K562 (cell line): ENCODE data around the gene TMEM50B. TPM values are rescaled to one million over a fixed set of nuclear protein-coding genes. Genes with fewer than 3 reads are reported as not detected.

Source experiments
- CREM ChIP-seq: IDR thresholded peaks from 2 replicates; pipeline ENCODE4 v1.6.1; 2014; ENCODE audit warnings: antibody characterized with exemption, low read depth
- EGR1 ChIP-seq: fragments of 450-650 bp; conservative IDR thresholded peaks from 2 replicates; pipeline ENCODE4 v1.6.1; 2017; ENCODE audit warnings: mild to moderate bottlenecking
- FIP1L1 ChIP-seq: fragments of 200-400 bp; formaldehyde crosslinking; IDR thresholded peaks from 2 replicates; pipeline ENCODE4 v1.6.1; 2018; ENCODE audit warnings: mild to moderate bottlenecking, low read depth, low read length; ENCODE audit not compliant: poor library complexity, severe bottlenecking
- KDM5B ChIP-seq: fragments of 200-600 bp; sonication (generic); IDR thresholded peaks from 2 replicates; pipeline ENCODE4 v1.6.1; 2012; ENCODE audit warnings: low read depth, mild to moderate bottlenecking, moderate library complexity, low read length, control low read depth, inconsistent platforms; ENCODE audit not compliant: insufficient replicate concordance
- XRCC5 ChIP-seq: fragments of 200-400 bp; formaldehyde crosslinking; IDR thresholded peaks from 2 replicates; pipeline ENCODE4 v1.6.1; 2017; ENCODE audit warnings: low read depth, mild to moderate bottlenecking, low read length
- ZNF184 ChIP-seq: sonication (generic); formaldehyde crosslinking; IDR thresholded peaks from 2 replicates; pipeline ENCODE4 v1.5.0; 2020; ENCODE audit warnings: missing genetic modification reagents
- ZNF253 ChIP-seq: fragments of 250-450 bp; sonication (Bioruptor Pico); conservative IDR thresholded peaks from 2 replicates; pipeline ENCODE4 v1.6.1; 2021; ENCODE audit warnings: mild to moderate bottlenecking
- ZNF431 ChIP-seq: sonication (generic); formaldehyde crosslinking; IDR thresholded peaks from 2 replicates; pipeline ENCODE4 v1.8.0; 2022; ENCODE audit warnings: mild to moderate bottlenecking, missing genetic modification reagents
- ZNF77 ChIP-seq: fragments of 250-450 bp; sonication (Bioruptor Pico); IDR thresholded peaks from 2 replicates; pipeline ENCODE4 v1.5.0; 2020
- polyA plus RNA-seq, 8 experiments: library from polyadenylated mRNA; depleted of rRNA in 4 of 8; stranded (reverse) in 5 of 8; unstranded in 3 of 8; fragments of >200 nt; fragmentation: Nextera tagmentation in 2 of 8; fragmentation: Illumina TruSeq in 1 of 8; extraction: Ambion mirVana in 2 of 8; extraction: Trizol in 1 of 8; gene quantifications; 2 replicates each; pipeline versions ENCODE4 v1.2.1 to v1.2.3, GENCODE V29; 2011 to 2014; ENCODE audit warnings: inconsistent platforms in 1 of 8, missing spikeins in 1 of 8
- total RNA-seq, 7 experiments: library from RNA; depleted of rRNA in 6 of 7; stranded (reverse); fragments of >200 nt in 6 of 7; fragmentation: Illumina TruSeq in 2 of 7; extraction: Trizol in 2 of 7; gene quantifications; 2 replicates each; pipeline versions ENCODE4 v1.2.1 to v1.2.3, GENCODE V29; 2011 to 2021; ENCODE audit warnings: low replicate concordance in 1 of 7
- TF ChIP-seq, protein P1 (sequence below): sonication (generic); formaldehyde crosslinking; IDR thresholded peaks from 2 replicates; pipeline ENCODE4 v1.8.1; 2023; ENCODE audit warnings: mild to moderate bottlenecking, missing genetic modification reagents
- TF ChIP-seq, protein P2 (sequence below), 2 experiments: fragments of 150-350 bp in 1 of 2; IDR thresholded peaks; 2 replicates each; pipeline ENCODE4 v1.6.1; 2012 to 2016; ENCODE audit warnings: low read depth in 2 of 2, low read length in 2 of 2, mild to moderate bottlenecking in 1 of 2, moderate library complexity in 1 of 2
- TF ChIP-seq, protein P3 (sequence below): fragments of 450-650 bp; IDR thresholded peaks from 2 replicates; pipeline ENCODE4 v1.6.1; 2017; ENCODE audit warnings: antibody characterized with exemption, mild to moderate bottlenecking
- TF ChIP-seq, protein P4 (sequence below): fragments of 250-450 bp; sonication (Bioruptor Pico); IDR thresholded peaks from 2 replicates; pipeline ENCODE4 v1.4.0; 2020; ENCODE audit warnings: mild to moderate bottlenecking, moderate library complexity

Gene TMEM50B
- total and polyA plus RNA-seq, 9 of the 15 experiments (the other 6 are each of a cell fraction or from before 2014, with no cell fraction given) = 20.5 to 64.6 (median 28.9) TPM

DNA sequence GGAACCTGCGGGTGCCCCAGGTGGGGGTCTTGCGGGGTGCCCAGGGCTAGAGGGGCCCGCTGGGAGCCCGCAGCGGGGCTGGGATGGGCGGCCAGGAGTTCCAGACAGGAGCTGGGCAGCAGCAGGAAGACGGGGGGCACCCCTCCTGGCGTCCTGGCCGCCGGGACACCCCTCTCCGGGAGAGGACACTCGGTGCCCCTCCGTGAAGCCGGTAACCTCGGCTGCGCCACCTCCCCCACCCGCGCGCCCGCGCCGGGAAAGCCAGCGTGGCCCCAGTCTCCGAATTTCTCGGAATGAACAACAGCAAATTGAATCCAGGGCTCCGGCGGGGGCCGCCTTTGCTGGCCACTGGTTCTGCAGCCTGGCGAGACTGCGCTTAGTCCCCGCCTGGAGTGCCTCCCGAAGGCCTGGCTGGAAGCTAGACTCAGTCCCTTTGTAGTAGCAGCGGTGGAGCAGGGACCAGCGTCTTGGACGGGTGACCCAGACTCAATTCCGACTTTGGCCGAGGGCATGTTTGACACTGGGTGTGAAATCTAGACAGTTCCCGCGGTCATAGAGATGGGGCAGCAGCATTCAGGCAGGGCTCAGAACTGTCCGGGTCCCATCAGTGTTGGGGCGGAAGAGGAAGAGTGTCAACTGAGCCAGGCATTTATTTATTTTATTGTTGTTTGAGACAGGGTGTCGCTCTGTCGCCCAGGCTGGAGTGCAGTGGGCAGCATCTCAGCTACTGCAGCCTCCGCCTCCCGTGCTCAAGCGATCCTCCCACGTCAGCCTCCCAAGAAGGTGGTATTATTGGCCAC is 75.8 kb downstream of the TMEM50B start (continued):
- TF ChIP-seq FIP1L1 = peak; percentile 65
- TF ChIP-seq, protein P1, sequence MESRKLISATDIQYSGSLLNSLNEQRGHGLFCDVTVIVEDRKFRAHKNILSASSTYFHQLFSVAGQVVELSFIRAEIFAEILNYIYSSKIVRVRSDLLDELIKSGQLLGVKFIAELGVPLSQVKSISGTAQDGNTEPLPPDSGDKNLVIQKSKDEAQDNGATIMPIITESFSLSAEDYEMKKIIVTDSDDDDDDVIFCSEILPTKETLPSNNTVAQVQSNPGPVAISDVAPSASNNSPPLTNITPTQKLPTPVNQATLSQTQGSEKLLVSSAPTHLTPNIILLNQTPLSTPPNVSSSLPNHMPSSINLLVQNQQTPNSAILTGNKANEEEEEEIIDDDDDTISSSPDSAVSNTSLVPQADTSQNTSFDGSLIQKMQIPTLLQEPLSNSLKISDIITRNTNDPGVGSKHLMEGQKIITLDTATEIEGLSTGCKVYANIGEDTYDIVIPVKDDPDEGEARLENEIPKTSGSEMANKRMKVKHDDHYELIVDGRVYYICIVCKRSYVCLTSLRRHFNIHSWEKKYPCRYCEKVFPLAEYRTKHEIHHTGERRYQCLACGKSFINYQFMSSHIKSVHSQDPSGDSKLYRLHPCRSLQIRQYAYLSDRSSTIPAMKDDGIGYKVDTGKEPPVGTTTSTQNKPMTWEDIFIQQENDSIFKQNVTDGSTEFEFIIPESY = 0 out of 2 replicates have a peak, but pooled peaks have one; percentile 14
- TF ChIP-seq XRCC5 = no peak
- no peak for TF ChIP-seq ZNF253
- 0 out of 2 replicates have a peak, but pooled peaks have one; percentile 5 for TF ChIP-seq EGR1
- TF ChIP-seq, protein P2, sequence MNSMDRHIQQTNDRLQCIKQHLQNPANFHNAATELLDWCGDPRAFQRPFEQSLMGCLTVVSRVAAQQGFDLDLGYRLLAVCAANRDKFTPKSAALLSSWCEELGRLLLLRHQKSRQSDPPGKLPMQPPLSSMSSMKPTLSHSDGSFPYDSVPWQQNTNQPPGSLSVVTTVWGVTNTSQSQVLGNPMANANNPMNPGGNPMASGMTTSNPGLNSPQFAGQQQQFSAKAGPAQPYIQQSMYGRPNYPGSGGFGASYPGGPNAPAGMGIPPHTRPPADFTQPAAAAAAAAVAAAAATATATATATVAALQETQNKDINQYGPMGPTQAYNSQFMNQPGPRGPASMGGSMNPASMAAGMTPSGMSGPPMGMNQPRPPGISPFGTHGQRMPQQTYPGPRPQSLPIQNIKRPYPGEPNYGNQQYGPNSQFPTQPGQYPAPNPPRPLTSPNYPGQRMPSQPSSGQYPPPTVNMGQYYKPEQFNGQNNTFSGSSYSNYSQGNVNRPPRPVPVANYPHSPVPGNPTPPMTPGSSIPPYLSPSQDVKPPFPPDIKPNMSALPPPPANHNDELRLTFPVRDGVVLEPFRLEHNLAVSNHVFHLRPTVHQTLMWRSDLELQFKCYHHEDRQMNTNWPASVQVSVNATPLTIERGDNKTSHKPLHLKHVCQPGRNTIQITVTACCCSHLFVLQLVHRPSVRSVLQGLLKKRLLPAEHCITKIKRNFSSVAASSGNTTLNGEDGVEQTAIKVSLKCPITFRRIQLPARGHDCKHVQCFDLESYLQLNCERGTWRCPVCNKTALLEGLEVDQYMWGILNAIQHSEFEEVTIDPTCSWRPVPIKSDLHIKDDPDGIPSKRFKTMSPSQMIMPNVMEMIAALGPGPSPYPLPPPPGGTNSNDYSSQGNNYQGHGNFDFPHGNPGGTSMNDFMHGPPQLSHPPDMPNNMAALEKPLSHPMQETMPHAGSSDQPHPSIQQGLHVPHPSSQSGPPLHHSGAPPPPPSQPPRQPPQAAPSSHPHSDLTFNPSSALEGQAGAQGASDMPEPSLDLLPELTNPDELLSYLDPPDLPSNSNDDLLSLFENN (IDR thresholded peaks at IDR 0.05; ENCODE audit: low read depth in 2 of 2, low read length in 2 of 2) = peak in 1 of 2 experiments; percentile 14; a peak in 1 of 4 replicates
- TF ChIP-seq ZNF184 (CRISPR knock-in tag) = no peak
- TF ChIP-seq, protein P3, sequence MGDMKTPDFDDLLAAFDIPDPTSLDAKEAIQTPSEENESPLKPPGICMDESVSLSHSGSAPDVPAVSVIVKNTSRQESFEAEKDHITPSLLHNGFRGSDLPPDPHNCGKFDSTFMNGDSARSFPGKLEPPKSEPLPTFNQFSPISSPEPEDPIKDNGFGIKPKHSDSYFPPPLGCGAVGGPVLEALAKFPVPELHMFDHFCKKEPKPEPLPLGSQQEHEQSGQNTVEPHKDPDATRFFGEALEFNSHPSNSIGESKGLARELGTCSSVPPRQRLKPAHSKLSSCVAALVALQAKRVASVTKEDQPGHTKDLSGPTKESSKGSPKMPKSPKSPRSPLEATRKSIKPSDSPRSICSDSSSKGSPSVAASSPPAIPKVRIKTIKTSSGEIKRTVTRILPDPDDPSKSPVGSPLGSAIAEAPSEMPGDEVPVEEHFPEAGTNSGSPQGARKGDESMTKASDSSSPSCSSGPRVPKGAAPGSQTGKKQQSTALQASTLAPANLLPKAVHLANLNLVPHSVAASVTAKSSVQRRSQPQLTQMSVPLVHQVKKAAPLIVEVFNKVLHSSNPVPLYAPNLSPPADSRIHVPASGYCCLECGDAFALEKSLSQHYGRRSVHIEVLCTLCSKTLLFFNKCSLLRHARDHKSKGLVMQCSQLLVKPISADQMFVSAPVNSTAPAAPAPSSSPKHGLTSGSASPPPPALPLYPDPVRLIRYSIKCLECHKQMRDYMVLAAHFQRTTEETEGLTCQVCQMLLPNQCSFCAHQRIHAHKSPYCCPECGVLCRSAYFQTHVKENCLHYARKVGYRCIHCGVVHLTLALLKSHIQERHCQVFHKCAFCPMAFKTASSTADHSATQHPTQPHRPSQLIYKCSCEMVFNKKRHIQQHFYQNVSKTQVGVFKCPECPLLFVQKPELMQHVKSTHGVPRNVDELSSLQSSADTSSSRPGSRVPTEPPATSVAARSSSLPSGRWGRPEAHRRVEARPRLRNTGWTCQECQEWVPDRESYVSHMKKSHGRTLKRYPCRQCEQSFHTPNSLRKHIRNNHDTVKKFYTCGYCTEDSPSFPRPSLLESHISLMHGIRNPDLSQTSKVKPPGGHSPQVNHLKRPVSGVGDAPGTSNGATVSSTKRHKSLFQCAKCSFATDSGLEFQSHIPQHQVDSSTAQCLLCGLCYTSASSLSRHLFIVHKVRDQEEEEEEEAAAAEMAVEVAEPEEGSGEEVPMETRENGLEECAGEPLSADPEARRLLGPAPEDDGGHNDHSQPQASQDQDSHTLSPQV = peak; percentile 27; the same call in 1 of the 2 replicates
- no peak for TF ChIP-seq ZNF77 (CRISPR knock-in tag)
- TF ChIP-seq CREM = 0 out of 2 replicates have a peak, but pooled peaks have one; percentile 4
- TF ChIP-seq, protein P4, sequence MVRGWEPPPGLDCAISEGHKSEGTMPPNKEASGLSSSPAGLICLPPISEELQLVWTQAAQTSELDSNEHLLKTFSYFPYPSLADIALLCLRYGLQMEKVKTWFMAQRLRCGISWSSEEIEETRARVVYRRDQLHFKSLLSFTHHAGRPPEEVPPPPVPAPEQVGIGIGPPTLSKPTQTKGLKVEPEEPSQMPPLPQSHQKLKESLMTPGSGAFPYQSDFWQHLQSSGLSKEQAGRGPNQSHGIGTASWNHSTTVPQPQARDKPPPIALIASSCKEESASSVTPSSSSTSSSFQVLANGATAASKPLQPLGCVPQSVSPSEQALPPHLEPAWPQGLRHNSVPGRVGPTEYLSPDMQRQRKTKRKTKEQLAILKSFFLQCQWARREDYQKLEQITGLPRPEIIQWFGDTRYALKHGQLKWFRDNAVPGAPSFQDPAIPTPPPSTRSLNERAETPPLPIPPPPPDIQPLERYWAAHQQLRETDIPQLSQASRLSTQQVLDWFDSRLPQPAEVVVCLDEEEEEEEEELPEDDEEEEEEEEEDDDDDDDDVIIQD (CRISPR knock-in tag) = no peak
- TF ChIP-seq KDM5B = peak; percentile 63
- 0 out of 2 replicates have a peak, but pooled peaks have one; percentile 28 for TF ChIP-seq ZNF431
